PC-3 (cell line): ENCODE results near the gene TELO2.

Experiments
- CTCF ChIP-seq: fragments of 300-600 bp; sonication (generic); conservative IDR thresholded peaks from 2 replicates; pipeline ENCODE4 v1.5.1; 2017; ENCODE audit warnings: antibody characterized with exemption, low read depth, mild to moderate bottlenecking, low read length
- EZH2phosphoT487 ChIP-seq: fragments of 300-600 bp; sonication (generic); IDR thresholded peaks from 2 replicates; pipeline ENCODE4 v1.6.1; 2018; ENCODE audit warnings: mild to moderate bottlenecking, antibody characterized with exemption, low read length, borderline replicate concordance

- no peak for TF ChIP-seq CTCF
- TF ChIP-seq EZH2phosphoT487: no peak
Measured at GRCh38 chr16:1457489-1458245, 35.5 kb upstream of the TELO2 start.
